Right kidney (tissue), 1 donor: ENCODE results near the gene PHKB.

Experiments
- DNase-seq: peaks from one replicate; pipeline ENCODE4 v3.0.0-alpha.2; 2016

The PHKB gene

GRCh38 chr16:47729701-47730100 lies 268.6 kb downstream of the PHKB start:
- no peak for DNase-seq

- DNase-seq, result no peak
These were observed 270.1 kb downstream of the PHKB start for GRCh38 chr16:47731252-47731651.

GRCh38 chr16:47732122-47732521 lies 271.0 kb downstream of the PHKB start:
- DNase-seq, result no peak

GRCh38 chr16:47732523-47733111 lies 271.5 kb downstream of the PHKB start:
- no peak for DNase-seq

GRCh38 chr16:47734081-47734857 lies 273.1 kb downstream of the PHKB start:
- no peak for DNase-seq

GRCh38 chr16:47734987-47735594 lies 274.0 kb downstream of the PHKB start:
- DNase-seq, result no peak

- DNase-seq, result no peak
These were observed 289.2 kb downstream of the PHKB start for GRCh38 chr16:47750371-47750770.
